ENCODE measurements around the gene ATXN1. TPM values are rescaled to one million over a fixed set of nuclear protein-coding genes. Genes with fewer than 3 reads are reported as not detected.
A peak's percentile ranks its signal among the peaks of the same experiment; 100 is the strongest.

The ATXN1 gene
- total and polyA plus RNA-seq, 7 donors = 1.3 to 50.9 (median 21.6) TPM

- DNase-seq (no peak), ATAC-seq (no peak)
- Histone ChIP-seq H3K4me1 (peaks cover 30% of the 10 kb centered on the region), H3K9me3 (no peaks in the 10 kb centered on the region), H3K27ac (no peak overlapping the region), H3K36me3 (ENCODE audit: insufficient read depth in 1 of 2, low read depth in 1 of 2) (peaks cover 0 to 23% of the 10 kb centered on the region in 2 donors), H3K4me3 (no peak overlapping the region), H3K27me3 (ENCODE audit: insufficient read depth in 3 of 3, low read length in 2 of 3) (no peaks in the 10 kb centered on the region)
- intact Hi-C loops (cut with DNase I) = no loop called here
- WGBS, 3 donors = 97 to 98% (median 98%) methylated on average over 22 of the region's 22 CpGs
- TF ChIP-seq, protein P1, sequence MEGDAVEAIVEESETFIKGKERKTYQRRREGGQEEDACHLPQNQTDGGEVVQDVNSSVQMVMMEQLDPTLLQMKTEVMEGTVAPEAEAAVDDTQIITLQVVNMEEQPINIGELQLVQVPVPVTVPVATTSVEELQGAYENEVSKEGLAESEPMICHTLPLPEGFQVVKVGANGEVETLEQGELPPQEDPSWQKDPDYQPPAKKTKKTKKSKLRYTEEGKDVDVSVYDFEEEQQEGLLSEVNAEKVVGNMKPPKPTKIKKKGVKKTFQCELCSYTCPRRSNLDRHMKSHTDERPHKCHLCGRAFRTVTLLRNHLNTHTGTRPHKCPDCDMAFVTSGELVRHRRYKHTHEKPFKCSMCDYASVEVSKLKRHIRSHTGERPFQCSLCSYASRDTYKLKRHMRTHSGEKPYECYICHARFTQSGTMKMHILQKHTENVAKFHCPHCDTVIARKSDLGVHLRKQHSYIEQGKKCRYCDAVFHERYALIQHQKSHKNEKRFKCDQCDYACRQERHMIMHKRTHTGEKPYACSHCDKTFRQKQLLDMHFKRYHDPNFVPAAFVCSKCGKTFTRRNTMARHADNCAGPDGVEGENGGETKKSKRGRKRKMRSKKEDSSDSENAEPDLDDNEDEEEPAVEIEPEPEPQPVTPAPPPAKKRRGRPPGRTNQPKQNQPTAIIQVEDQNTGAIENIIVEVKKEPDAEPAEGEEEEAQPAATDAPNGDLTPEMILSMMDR (IDR thresholded peaks at IDR 0.05) = no peak
Observed at GRCh38 chr6:16326531-16326930, 434.7 kb downstream of the ATXN1 start.

DNA sequence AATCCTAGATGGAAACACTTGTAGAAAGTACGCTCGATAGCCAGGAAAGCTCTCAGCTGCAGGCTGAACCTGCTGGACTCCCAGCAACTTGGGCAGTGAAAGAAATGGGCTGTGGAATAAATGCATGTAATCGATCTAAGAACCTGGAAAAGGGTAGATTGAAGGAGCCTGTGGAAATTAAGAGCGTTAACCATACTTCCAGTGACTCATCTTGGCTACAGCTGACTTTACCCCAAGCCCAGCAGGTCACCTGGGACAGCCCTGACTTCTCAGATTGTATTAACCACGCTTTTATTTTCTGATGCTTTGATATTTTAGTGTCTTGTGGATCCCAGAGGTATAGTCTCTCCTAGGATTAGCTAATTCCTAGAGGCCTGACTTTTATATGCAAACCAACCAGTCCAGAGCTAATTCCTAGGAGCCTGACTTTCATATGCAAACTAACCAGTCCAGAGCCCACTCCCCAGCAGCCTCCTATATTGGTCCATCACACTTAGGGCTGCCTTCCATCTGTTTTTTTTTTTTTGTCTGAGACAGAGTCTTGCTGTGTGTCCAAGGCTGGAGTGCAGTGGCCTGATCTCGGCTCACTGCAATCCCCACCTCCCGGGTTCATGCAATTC, 436.5 kb downstream of the ATXN1 start:
- Histone ChIP-seq H3K27me3 (ENCODE audit: insufficient read depth in 3 of 3, low read length in 2 of 3) (no peaks in the 10 kb centered on the region), H3K4me3 (no peak overlapping the region), H3K27ac (peak overlapping the region; percentile 99), H3K9me3 (no peaks in the 10 kb centered on the region), H3K36me3 (ENCODE audit: insufficient read depth in 1 of 2, low read depth in 1 of 2) (peaks cover 0 to 23% of the 10 kb centered on the region in 2 donors), H3K4me1 (peaks cover 45% of the 10 kb centered on the region)
- ATAC-seq (no peak), DNase-seq (no peak)
- intact Hi-C loops (cut with DNase I) = loop anchor here in 1 of 2 donors (5.0 kb wide), 2 partner anchors 37 to 82 kb away; no protein-coding TSS in a partner anchor
- TF ChIP-seq, protein P1 (IDR thresholded peaks at IDR 0.05) = no peak
- WGBS, 3 donors = 65 to 79% (median 66%) methylated on average over 7 of the region's 7 CpGs

GRCh38 chr6:16324184-16324583, 437.1 kb downstream of the ATXN1 start:
- intact Hi-C loops (cut with DNase I) = loop anchor here in 1 of 2 donors (5.0 kb wide), 2 partner anchors 37 to 82 kb away; no protein-coding TSS in a partner anchor
- no peak for ATAC-seq

DNA sequence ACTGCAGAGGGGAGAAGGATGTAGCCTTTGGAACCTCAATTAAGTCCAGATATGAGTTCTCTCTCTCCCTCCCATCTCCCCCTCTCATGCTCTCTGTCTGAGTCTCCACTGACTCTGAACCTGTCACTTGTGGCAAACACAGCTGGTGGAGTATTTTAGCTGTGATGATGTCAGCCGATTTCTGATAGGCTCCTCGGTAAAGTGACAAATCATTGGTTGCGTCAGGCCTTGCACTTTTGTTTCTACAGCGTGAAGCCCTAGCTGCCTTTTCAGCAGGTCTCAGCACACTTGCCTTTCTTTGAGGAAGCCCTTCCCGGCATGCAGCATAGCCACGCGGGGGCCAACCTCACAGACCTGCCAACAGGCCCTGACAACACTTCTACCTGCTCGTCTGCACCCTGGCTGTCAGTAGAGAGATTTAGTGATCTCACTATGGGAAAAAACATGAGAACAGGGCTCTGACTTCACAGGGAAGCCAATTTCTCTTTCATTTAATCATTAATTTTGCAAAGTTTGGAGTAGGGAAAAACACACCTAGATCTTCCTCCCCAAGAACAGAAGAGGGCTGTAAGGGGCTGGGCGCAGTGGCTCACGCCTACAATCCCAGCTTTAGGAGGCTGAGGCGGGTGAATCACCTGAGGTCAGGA, 438.5 kb downstream of the ATXN1 start:
- 32 to 41% (median 34%) methylated on average over 11 of the region's 11 CpGs for WGBS, 3 donors
- Histone ChIP-seq H3K27me3 (ENCODE audit: insufficient read depth in 3 of 3, low read length in 2 of 3) (no peaks in the 10 kb centered on the region), H3K36me3 (ENCODE audit: insufficient read depth in 1 of 2, low read depth in 1 of 2) (peaks cover 0 to 20% of the 10 kb centered on the region in 2 donors), H3K9me3 (no peaks in the 10 kb centered on the region), H3K4me3 (peak overlapping the region; percentile 37), H3K4me1 (peaks cover 64% of the 10 kb centered on the region), H3K27ac (peak overlapping the region; percentile 99)
- TF ChIP-seq, protein P1 (IDR thresholded peaks at IDR 0.05) = no peak
- DNase-seq = peak; percentile 70 to 79
- intact Hi-C loops (cut with DNase I) = loop anchor here (2.0 to 5.0 kb wide), 3 partner anchors 35 to 84 kb away; partner anchors contain the start of gene GMPR (in 1 of the 2)
- peak; percentile 67 to 71 (median 67) for ATAC-seq

More at GRCh38 chr6:16324184-16324583, 437.1 kb downstream of the ATXN1 start:
- H3K4me3 ChIP-seq = no peak overlapping the region
- H3K9me3 ChIP-seq = no peaks in the 10 kb centered on the region
- H3K27me3 ChIP-seq (ENCODE audit: insufficient read depth in 3 of 3, low read length in 2 of 3) = no peaks in the 10 kb centered on the region
- peak overlapping the region; percentile 99 for H3K27ac ChIP-seq
- DNase-seq = no peak
- peaks cover 50% of the 10 kb centered on the region for H3K4me1 ChIP-seq
- peaks cover 0 to 23% of the 10 kb centered on the region in 2 donors for H3K36me3 ChIP-seq (ENCODE audit: insufficient read depth in 1 of 2, low read depth in 1 of 2)
- TF ChIP-seq, protein P1 (IDR thresholded peaks at IDR 0.05) = no peak
- WGBS, 3 donors = 97 to 98% (median 98%) methylated on average over 2 of the region's 2 CpGs

Measured in psoas muscle (tissue), 8 donors.